HG03565 (cell line): ENCODE results near the gene GOSR1.
"Not testable (repeated sequence)": the region's sequence is repeated elsewhere in the genome, so short reads cannot be mapped to it uniquely, and the experiment has no call there.

Experiments
- ATAC-seq: cut with Tn5 transposase; IDR thresholded peaks from one replicate; pipeline ENCODE4 v1.9.1; 2021; ENCODE audit warnings: mild to moderate bottlenecking, moderate library complexity; ENCODE audit not compliant: unreplicated experiment

Gene GOSR1

DNA sequence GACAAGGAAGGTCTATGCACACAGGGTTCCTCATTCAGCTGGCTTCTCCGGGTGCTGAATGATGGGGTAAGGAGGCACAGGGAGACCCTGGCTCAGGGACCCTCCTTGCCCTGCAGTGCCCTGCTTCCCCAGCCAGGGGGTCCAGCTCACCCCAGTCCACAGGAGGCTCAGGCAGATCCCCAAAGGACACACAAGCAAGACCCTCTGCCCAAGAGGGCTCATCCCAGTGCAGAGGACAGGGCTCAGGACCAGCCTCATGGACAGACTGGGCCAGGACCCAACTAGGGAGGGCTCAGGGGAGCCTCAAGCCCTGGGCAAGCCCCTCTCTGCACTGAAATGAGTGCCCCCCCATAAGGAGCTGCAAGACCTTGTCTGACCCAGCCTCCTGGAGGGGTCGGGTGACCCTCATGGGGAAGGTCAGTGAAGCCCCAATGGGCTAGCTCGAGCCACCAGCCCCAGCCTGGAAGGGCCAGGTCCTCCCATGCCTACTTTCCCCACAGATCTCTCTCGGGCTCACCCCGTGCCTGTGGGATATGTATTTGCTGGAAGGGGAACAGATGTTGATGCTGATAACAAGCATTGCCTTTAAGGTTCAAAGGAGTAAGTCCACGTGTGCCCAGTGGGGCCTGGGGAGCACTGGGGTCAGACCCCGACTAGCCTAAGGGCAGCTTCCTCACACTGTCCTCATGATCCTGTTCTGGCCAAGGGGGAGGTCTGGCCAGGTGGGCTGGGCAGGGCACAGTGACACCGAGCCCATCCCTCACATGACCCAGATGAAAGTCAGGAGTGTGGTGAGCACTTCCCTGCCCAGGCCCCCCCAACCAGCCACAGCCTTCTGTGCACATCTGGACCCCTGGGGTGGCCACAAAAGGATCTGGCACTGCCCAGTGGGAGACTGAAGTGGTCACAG, 83.2 kb downstream of the GOSR1 start:
- not testable (repeated sequence) for ATAC-seq

- ATAC-seq = not testable (repeated sequence)
Observed at GRCh38 chr17:30561766-30562165, 84.6 kb downstream of the GOSR1 start.

DNA sequence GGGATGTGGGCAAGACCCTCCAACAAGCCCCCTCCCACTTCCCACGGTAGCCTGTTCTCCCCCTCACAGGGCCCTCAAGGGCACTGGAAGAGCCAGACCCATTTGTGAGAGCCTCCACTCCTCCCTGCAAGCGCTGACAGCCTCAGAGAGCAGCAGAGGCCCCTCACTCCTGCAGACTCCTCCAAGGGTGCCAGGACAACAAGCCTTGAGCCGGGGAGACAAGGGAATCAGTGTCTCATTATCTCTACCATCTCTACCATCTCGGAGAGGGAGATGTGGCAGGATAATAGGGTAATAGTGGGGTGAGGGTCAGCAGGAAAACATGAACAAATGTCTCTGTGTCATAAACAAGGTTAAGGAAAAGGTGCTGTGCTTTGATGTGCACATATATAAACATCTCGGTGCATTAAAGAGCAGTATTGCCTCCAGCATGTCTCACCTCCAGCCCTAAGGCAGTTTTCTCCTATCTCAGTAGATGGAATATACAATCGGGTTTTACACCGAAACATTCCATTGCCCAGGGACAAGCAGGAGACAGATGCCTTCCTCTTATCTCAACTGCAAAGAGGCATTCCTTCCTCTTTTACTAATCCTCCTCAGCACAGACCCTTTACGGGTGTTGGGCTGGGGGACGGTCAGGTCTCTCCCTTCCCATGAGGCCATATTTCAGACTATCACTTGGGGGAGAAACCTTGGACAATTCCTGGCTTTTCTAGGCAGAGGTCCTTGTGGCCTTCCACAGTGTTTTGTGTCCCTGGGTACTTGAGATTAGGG, 86.1 kb downstream of the GOSR1 start:
- not testable (repeated sequence) for ATAC-seq

DNA sequence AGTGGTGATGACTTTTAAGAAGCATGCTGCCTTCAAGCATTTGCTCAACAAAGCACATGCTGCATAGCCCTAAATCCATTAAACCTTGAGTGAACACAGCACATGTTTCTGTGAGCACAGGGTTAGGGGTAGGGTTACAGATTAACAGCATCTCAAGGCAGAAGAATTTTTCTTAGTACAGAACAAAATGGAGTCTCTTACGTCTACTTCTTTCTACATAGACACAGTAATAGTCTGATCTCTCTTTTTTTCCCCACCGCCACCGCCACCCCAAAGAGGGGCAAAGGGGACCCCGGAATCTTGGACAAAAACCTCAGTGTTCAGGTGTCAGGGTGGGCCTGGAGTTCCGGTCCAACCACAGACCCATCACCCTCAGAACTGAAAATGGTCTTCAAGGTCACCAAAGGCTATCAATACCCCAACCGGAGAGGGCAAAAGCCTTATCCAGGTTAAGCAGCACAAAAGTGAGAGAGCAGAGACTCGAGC, 86.7 kb downstream of the GOSR1 start:
- ATAC-seq = not testable (repeated sequence)

DNA sequence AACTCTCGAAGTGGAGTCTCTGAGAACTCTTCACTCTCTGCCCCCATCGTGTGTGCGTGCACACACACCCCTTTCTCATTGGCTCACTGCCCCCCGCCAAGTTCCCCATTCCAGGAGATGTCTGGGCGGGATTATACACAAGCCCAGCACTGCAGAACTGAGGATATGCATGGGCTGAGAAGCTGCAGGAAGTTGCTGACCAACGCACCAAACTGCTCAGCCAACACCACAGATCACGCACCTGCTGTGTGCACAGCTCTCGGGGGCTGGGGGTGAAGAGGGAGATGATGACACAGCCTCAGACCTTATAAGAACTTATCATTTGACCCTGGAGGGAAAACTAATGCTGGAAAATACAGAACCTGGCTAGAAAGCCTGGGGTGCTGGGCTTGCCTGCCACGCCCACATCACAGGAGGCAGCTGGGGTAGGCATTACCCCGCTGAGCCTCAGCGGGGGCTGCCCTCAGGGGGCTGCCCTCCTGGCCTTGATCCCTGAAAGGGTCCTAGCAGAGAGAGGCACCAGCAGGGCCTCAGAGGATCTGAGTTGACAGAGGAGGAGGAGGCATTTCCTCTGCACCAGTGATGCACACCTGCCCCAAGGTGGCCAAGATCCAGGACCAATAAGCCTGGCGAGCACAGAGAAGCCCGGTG, 87.3 kb downstream of the GOSR1 start:
- not testable (repeated sequence) for ATAC-seq

DNA sequence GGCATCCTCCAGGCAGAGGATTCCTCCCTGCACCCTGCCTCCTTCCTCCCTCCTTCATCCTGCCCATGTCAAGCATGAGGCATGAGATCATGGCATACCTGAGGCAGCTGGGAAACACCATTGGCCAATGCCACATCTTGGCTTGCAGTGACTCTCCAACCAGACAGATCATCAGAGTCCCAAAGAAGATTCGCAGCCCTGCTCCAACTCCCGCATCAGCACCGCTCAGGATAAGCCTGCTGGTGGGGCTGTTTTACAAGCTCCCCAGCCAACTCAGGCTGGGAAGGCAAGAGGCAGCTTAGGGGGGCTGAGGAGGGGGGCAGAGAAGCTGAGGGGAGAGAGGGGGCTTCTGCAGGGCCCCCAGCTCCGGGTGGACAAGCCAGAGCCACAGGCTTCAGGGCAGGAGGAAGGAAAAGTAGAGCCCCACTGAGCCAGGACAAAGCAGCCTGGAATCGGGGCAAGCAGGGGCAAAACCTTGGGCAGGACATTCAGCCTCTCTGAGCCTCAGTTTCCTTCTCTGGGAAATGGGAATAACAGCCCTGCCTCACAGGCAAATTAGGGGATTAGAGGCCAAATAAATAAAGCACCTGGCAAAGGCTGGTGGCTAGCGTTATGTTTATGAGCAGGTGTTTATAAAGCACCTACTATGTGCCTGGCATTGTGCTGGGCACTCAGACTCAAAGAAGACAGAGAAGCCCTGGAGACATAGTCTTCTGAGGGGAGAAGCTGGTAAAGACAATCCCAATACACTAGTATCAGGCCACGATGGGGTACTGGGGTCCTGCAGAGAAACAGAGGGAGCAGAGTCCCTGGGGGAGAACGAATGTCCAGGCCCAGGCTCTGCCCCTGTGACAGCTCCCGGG, 88.1 kb downstream of the GOSR1 start:
- no peak for ATAC-seq

GRCh38 chr17:30566104-30566503, 88.9 kb downstream of the GOSR1 start:
- not testable (repeated sequence) for ATAC-seq

DNA sequence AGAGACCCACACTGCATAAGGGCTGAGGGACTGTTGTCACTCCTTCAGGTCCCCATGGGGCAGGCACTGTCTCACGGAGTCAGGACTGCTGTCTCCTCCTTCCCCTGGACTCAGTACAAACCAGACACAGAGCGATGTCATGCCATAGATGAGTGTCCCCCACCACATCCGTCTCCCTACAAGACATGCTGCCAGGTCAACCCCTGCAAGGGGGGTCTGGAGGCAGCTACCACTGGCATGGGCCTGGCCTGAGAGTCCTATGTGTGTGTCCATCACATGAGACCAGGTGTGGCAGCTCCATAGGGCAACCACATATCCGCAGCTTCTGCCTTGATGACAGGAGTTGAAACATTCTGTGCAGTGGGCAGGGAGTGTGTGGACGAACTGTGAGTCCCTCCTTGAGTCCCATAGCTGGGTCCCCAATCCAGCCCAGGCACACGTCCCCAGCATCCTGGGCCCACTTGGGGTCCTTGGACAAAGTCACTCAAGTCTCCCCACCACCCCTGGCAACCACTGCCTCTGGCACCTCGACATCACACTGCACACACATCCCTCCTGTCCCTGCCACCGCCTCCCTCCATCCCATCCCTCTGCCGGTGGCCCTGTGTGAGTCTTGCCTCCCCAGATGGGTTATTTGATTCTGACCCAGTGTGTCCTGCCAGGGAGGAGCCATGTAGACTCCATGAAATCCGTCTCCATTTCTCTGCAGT, 89.5 kb downstream of the GOSR1 start:
- ATAC-seq = not testable (repeated sequence)

- no peak for ATAC-seq
Observed at GRCh38 chr17:30567231-30568116, 90.3 kb downstream of the GOSR1 start.

DNA sequence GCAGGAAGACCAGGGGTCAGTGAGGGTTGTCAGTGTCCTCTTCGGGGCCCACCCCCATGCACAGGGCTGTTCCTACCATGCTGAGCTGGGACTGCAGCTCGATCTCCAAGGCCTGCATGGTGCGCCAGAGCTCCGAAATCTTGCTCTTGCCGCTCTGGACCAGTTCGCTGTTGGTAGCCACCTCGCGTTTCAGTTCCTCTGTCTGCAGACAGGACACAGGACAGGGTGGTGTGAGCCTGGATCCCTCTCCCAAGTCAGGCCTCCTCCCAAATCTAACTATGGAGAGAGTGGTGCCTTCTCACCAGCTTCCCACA, 90.9 kb downstream of the GOSR1 start:
- ATAC-seq = no peak

GRCh38 chr17:30569531-30570175, 92.4 kb downstream of the GOSR1 start:
- ATAC-seq = not testable (repeated sequence)

- no peak for ATAC-seq
Observed at GRCh38 chr17:30570191-30570590, 93.0 kb downstream of the GOSR1 start.

DNA sequence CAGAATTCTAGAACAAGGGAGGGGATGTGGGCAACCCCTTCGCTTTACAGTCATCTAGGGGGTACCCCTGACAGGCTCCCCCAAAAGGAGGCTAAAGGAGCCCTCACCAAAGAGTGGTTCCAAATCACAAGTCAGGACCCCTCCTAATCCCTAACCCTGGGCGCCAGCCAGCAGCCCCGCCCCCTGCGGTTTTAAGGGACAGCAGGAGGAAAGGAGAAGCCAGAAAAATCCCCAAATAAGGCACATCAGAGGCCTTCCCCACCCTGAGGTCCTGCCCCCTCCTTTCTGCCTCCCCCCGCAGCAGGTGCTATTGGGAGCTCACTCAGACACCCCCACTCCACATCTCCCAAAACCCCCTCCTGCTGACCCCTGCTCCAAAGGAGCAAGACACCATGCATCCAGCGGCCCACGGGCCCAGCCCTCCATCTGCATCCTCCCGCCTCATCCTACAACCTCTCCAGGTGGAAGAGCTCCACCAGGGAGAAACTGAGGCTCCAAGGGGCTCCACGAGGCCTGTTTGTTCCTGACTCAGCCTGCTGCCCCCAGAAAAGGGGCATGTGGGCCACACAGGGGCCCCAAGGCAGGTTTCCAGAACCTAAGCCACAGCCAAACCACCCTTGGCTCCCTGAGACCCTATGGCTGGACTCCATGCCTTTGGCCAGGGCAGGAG, 93.5 kb downstream of the GOSR1 start:
- no peak for ATAC-seq

DNA sequence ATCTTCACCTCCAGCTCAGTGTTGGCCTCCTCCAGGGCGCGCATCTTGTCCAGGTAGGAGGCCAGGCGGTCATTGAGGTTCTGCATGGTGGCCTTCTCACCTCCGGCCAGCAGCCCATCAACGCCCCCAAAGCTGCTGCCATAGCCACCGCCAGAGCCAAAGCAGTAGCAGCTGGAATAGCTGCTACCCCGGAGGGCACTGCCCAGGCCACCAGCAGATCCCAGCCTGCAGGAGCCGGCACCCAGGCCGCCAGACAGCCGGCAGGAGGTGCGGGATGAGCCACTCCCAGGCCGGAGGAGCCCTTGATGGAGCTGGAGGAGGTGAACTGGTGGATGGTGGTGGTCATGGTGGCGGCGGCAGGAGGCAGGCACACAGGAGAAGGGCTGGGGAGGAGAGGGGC, 94.2 kb downstream of the GOSR1 start:
- ATAC-seq = not testable (repeated sequence)

GRCh38 chr17:30571921-30572320, 94.7 kb downstream of the GOSR1 start:
- ATAC-seq = no peak

GRCh38 chr17:30572651-30573554, 95.7 kb downstream of the GOSR1 start:
- not testable (repeated sequence) for ATAC-seq
